ENCODE data around the gene FUOM.

DNA sequence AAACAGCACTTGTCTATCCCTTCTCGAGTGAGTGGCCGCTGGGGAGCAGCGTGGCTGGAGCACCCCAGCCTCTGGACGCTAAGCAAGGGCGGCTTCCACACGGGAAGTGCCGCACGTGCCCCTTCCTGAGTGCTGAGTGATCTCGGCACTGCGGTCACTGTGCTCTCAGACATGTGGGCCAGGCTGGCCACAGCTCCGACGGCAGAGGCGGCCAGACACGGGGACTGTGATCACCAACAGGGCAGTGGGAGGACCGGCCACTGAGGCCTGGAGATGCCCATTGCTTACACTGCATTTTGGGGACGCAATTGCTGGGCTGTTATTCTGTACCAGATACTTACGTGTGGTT lies 8.3 kb upstream of the FUOM start:
- TF ChIP-seq, protein P1, sequence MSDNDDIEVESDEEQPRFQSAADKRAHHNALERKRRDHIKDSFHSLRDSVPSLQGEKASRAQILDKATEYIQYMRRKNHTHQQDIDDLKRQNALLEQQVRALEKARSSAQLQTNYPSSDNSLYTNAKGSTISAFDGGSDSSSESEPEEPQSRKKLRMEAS (IDR thresholded peaks at IDR 0.05; ENCODE audit: low read depth), result no peak
- TF ChIP-seq MXI1 (IDR thresholded peaks at IDR 0.05; ENCODE audit: low read depth, low read length) (no peak), EZH2phosphoT487 (IDR thresholded peaks at IDR 0.05; ENCODE audit: borderline replicate concordance, low read depth) (no peak)
- TF ChIP-seq, protein P2, sequence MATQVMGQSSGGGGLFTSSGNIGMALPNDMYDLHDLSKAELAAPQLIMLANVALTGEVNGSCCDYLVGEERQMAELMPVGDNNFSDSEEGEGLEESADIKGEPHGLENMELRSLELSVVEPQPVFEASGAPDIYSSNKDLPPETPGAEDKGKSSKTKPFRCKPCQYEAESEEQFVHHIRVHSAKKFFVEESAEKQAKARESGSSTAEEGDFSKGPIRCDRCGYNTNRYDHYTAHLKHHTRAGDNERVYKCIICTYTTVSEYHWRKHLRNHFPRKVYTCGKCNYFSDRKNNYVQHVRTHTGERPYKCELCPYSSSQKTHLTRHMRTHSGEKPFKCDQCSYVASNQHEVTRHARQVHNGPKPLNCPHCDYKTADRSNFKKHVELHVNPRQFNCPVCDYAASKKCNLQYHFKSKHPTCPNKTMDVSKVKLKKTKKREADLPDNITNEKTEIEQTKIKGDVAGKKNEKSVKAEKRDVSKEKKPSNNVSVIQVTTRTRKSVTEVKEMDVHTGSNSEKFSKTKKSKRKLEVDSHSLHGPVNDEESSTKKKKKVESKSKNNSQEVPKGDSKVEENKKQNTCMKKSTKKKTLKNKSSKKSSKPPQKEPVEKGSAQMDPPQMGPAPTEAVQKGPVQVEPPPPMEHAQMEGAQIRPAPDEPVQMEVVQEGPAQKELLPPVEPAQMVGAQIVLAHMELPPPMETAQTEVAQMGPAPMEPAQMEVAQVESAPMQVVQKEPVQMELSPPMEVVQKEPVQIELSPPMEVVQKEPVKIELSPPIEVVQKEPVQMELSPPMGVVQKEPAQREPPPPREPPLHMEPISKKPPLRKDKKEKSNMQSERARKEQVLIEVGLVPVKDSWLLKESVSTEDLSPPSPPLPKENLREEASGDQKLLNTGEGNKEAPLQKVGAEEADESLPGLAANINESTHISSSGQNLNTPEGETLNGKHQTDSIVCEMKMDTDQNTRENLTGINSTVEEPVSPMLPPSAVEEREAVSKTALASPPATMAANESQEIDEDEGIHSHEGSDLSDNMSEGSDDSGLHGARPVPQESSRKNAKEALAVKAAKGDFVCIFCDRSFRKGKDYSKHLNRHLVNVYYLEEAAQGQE (IDR thresholded peaks at IDR 0.05; ENCODE audit: low read depth, low read length), result no peak
- TF ChIP-seq, protein P3, sequence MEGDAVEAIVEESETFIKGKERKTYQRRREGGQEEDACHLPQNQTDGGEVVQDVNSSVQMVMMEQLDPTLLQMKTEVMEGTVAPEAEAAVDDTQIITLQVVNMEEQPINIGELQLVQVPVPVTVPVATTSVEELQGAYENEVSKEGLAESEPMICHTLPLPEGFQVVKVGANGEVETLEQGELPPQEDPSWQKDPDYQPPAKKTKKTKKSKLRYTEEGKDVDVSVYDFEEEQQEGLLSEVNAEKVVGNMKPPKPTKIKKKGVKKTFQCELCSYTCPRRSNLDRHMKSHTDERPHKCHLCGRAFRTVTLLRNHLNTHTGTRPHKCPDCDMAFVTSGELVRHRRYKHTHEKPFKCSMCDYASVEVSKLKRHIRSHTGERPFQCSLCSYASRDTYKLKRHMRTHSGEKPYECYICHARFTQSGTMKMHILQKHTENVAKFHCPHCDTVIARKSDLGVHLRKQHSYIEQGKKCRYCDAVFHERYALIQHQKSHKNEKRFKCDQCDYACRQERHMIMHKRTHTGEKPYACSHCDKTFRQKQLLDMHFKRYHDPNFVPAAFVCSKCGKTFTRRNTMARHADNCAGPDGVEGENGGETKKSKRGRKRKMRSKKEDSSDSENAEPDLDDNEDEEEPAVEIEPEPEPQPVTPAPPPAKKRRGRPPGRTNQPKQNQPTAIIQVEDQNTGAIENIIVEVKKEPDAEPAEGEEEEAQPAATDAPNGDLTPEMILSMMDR (IDR thresholded peaks at IDR 0.05), result no peak
- TF ChIP-seq, protein P4, sequence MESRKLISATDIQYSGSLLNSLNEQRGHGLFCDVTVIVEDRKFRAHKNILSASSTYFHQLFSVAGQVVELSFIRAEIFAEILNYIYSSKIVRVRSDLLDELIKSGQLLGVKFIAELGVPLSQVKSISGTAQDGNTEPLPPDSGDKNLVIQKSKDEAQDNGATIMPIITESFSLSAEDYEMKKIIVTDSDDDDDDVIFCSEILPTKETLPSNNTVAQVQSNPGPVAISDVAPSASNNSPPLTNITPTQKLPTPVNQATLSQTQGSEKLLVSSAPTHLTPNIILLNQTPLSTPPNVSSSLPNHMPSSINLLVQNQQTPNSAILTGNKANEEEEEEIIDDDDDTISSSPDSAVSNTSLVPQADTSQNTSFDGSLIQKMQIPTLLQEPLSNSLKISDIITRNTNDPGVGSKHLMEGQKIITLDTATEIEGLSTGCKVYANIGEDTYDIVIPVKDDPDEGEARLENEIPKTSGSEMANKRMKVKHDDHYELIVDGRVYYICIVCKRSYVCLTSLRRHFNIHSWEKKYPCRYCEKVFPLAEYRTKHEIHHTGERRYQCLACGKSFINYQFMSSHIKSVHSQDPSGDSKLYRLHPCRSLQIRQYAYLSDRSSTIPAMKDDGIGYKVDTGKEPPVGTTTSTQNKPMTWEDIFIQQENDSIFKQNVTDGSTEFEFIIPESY (IDR thresholded peaks at IDR 0.05; ENCODE audit: borderline replicate concordance, low read depth), result no peak

Measured in SK-N-SH (cell line).